GM12874 (cell line): ENCODE data around the gene NT5C.

Experiments
- CTCF ChIP-seq: IDR thresholded peaks from 2 replicates; pipeline ENCODE4 v1.5.1; 2011; ENCODE audit warnings: low read depth, mild to moderate bottlenecking, control low read depth, low read length, moderate library complexity; ENCODE audit not compliant: insufficient read depth

NT5C gene

GRCh38 chr17:75125984-75126383 is 5.6 kb downstream of the NT5C start:
- TF ChIP-seq CTCF: no peak

- no peak for TF ChIP-seq CTCF
Measured at GRCh38 chr17:75124819-75125162, 6.8 kb downstream of the NT5C start.

- no peak for TF ChIP-seq CTCF
Measured at GRCh38 chr17:75124041-75124818, 7.3 kb downstream of the NT5C start.

GRCh38 chr17:75118307-75118706 is 13.2 kb downstream of the NT5C start:
- no peak for TF ChIP-seq CTCF

- no peak for TF ChIP-seq CTCF
Measured at GRCh38 chr17:75116737-75117136, 14.8 kb downstream of the NT5C start.

- no peak for TF ChIP-seq CTCF
Measured at GRCh38 chr17:75115555-75115954, 16.0 kb downstream of the NT5C start.

GRCh38 chr17:75114552-75115314 is 16.8 kb downstream of the NT5C start:
- TF ChIP-seq CTCF: no peak
